ENCODE measurements around the gene KLRC1.

DNA sequence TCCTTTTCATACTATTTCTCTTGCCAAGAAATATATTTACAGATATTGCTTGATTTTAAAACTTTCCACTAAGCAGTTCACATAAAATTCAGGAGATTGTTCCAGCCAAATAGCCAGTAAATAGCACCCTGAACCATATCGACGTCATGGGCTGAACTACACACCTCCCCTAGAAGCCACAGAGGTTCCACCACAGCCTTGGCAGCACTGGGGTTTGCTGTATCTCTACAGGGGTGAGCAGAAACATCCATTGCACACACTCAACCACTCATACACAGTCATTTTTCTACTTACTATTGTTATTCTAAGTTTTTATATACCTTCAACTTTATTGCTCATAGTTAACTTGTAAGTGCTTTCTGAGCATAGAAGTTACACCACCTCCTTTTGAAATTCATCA lies 44.4 kb upstream of the KLRC1 start:
- TF ChIP-seq, protein P1, sequence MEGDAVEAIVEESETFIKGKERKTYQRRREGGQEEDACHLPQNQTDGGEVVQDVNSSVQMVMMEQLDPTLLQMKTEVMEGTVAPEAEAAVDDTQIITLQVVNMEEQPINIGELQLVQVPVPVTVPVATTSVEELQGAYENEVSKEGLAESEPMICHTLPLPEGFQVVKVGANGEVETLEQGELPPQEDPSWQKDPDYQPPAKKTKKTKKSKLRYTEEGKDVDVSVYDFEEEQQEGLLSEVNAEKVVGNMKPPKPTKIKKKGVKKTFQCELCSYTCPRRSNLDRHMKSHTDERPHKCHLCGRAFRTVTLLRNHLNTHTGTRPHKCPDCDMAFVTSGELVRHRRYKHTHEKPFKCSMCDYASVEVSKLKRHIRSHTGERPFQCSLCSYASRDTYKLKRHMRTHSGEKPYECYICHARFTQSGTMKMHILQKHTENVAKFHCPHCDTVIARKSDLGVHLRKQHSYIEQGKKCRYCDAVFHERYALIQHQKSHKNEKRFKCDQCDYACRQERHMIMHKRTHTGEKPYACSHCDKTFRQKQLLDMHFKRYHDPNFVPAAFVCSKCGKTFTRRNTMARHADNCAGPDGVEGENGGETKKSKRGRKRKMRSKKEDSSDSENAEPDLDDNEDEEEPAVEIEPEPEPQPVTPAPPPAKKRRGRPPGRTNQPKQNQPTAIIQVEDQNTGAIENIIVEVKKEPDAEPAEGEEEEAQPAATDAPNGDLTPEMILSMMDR (IDR thresholded peaks at IDR 0.05): no peak
- no peak for TF ChIP-seq POLR2A (IDR thresholded peaks at IDR 0.05)
